Measurements from ENCODE around the gene DOK4.

DOK4 gene

GRCh38 chr16:57493767-57494166 is 7.5 kb upstream of the DOK4 start:
- CTCF ChIA-PET, result no interaction called here
- POLR2A ChIA-PET, result no interaction called here
- no peak for TF ChIP-seq CTCF (IDR thresholded peaks at IDR 0.05; ENCODE audit: control extremely low read depth, extremely low read depth, low read depth, missing control alignments)
- DNase-seq (ENCODE audit: extremely low spot score), result no peak

GRCh38 chr16:57489229-57489628 is 2.9 kb upstream of the DOK4 start:
- ChIA-PET CTCF (interaction anchor here (1.1 to 2.4 kb wide), 5 partner anchors 15 to 87 kb away, joined by 3 to 19 read pairs (median 4); partner anchors contain the start of genes ADGRG5 and POLR2C), POLR2A (no interaction called here)
- no peak for DNase-seq (ENCODE audit: extremely low spot score)
- no peak for TF ChIP-seq CTCF (IDR thresholded peaks at IDR 0.05; ENCODE audit: control extremely low read depth, extremely low read depth, low read depth, missing control alignments)

- TF ChIP-seq CTCF (IDR thresholded peaks at IDR 0.05; ENCODE audit: control extremely low read depth, extremely low read depth, low read depth, missing control alignments), result no peak
- CTCF ChIA-PET, result interaction anchor here (1.0 to 3.0 kb wide), 18 partner anchors 12 to 161 kb away, joined by 3 to 20 read pairs (median 4); partner anchors contain the start of genes CCDC102A and POLR2C
- DNase-seq (ENCODE audit: extremely low spot score), result no peak
- POLR2A ChIA-PET, result interaction anchor here (1.6 kb wide), 1 partner anchor 50 kb away, joined by 5 read pairs; no protein-coding TSS in a partner anchor
Observed at GRCh38 chr16:57486858-57487834, 853 bp upstream of the DOK4 start.

- ChIA-PET CTCF (interaction anchor here (1.2 to 3.0 kb wide), 7 partner anchors 9 to 185 kb away, joined by 3 to 20 read pairs (median 4); partner anchors contain the start of gene POLR2C), POLR2A (interaction anchor here (0.6 kb wide), 1 partner anchor 183 kb away, joined by 3 read pairs; no protein-coding TSS in a partner anchor)
- no peak for TF ChIP-seq CTCF (IDR thresholded peaks at IDR 0.05; ENCODE audit: control extremely low read depth, extremely low read depth, low read depth, missing control alignments)
- peak; percentile 20 for DNase-seq (ENCODE audit: extremely low spot score)
Observed at GRCh38 chr16:57485091-57485915, 990 bp downstream of the DOK4 start.

- no peak for TF ChIP-seq CTCF (IDR thresholded peaks at IDR 0.05; ENCODE audit: control extremely low read depth, extremely low read depth, low read depth, missing control alignments)
- no peak for DNase-seq (ENCODE audit: extremely low spot score)
- ChIA-PET CTCF (interaction anchor here (1.2 to 3.0 kb wide), 5 partner anchors 8 to 184 kb away, joined by 3 to 13 read pairs (median 5); partner anchors contain the start of gene POLR2C), POLR2A (interaction anchor here (0.6 kb wide), 1 partner anchor 182 kb away, joined by 3 read pairs; no protein-coding TSS in a partner anchor)
Observed at GRCh38 chr16:57484515-57485005, 1.7 kb downstream of the DOK4 start.
